GM04504 (cell line): Measurements from ENCODE around the gene LMTK2.

Experiments
- DNase-seq: peaks from one replicate; pipeline ENCODE4 v3.0.0-alpha.2; 2012; ENCODE audit warnings: low read depth

LMTK2 gene

DNA sequence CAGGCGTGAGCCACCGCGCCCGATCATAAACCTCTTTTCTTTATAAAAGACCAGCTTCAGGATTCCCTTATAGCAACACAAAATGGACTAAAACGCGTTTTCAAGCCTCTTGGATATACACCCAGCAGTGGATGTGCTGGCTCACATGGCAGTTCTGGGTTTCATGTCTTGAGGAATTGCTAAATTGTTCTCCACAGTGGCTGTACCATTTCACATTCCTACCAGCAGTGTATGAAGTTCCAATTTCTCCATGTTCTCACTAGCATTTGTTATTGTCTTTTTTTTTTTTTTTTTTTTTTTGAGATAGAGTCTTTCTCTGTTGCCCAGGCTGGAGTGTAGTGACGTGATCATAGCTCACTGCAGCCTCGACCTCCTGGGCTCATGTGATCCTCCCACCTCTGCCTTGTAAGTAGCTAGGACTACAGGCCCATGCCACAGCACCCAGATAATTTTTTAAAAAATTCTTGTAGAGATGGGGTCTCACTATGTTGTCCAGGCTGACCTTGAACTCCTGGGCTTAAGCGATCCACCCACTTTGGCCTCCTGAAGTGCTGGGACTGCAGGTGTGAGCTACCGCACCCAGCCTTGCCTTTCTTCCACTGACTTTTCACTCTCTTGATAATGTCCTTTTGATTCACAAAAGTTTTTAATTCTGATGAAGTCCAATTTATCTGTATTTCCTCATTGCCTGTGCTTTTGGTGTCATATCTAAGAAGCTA is 127.9 kb downstream of the LMTK2 start:
- no peak for DNase-seq

DNA sequence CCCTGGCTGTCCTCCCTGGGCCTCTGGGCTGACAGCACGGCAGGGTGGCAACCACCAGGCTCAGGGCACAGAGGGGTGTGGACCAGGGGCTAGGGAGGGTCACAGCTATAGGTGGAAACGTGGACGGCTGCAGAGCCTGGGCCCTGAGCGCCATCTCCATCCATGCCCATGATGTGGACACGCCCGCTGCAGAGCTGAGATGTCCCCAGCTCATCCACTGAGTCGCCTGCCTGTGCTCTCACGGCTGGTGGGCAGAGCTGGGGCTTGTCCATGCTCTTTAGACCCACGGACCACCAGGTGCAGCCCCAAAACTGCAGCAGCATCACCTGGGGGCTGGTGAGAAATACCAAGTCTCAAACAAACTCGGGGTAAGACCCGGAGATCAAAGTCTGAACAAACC is 129.2 kb downstream of the LMTK2 start:
- no peak for DNase-seq

DNA sequence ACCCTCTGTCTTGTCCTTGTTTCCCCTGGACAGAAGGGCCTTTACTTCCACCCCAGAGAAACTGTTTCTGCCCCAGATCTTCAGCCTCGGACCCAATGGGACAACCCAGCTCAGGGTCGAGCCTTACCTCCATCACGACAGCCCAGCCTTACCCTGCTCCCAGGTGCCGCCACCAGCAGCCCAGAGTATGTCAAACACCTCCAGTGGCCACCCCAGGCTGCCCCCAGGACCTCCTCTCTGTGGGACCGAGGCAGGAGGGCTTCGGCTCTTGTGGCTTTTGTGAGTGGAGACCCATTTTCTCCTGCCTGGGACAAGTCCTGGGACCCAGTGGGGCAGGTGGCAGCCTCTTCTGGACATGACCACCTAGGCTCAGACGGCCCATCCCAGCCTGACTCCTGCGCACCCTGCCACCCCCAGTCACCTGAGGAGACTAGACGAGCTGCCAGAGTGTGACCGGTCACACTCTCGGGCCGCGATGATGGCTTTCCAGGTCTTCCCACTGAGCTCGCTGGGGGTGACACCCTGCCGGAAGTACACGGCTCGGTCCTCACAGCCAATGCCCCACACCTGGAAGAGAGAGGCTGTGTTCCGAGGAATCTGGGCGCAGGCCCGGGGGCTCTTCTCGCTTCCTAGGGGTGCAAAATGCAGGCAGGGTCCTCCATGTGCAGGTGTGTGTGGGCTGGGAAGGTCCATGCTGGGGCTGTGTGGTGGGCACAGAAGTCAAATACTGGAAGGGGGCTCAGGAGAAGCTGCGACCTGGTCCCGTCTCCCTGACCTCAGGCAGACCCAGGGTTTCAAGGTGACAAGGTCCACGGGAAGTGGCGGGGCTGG is 129.9 kb downstream of the LMTK2 start:
- no peak for DNase-seq

DNA sequence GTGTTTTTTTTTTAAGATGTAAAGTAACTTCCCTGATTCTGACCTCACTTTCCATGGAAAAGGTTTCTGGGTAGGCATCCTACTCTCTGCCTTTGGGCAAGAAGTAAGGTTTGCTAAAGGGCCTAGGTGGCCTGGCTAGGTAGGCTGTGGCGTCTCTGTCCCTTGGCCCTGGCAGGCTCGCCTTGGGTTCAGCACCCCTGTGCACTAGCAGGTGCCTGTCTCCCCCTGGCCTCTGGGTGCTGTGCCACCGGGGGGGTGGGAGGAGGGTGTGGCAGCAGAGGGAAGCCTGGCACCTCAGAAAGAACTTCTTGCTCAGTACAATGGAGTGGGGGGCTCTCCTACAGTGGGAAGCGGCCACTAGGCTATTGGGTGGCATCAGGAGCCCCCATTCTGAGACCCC is 131.4 kb downstream of the LMTK2 start:
- no peak for DNase-seq

DNA sequence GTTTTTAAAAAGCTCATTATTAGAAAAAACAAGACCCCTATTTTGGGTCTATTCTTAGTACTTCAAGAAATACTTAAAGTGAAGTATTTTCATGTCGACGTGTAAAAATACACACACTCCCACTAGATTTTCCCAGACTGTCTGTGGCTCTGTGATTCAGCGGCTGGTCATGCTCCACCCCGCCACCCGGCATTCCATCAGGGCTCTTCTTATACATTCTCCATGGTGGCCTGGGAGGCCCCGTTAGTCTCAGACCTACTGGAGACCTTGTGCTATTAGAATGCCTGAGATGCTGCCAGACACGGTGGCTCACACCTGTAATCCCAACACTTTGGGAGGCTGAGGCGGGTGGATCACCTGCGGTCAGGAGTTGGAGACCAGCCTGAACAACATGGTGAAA is 132.3 kb downstream of the LMTK2 start:
- DNase-seq: no peak

DNA sequence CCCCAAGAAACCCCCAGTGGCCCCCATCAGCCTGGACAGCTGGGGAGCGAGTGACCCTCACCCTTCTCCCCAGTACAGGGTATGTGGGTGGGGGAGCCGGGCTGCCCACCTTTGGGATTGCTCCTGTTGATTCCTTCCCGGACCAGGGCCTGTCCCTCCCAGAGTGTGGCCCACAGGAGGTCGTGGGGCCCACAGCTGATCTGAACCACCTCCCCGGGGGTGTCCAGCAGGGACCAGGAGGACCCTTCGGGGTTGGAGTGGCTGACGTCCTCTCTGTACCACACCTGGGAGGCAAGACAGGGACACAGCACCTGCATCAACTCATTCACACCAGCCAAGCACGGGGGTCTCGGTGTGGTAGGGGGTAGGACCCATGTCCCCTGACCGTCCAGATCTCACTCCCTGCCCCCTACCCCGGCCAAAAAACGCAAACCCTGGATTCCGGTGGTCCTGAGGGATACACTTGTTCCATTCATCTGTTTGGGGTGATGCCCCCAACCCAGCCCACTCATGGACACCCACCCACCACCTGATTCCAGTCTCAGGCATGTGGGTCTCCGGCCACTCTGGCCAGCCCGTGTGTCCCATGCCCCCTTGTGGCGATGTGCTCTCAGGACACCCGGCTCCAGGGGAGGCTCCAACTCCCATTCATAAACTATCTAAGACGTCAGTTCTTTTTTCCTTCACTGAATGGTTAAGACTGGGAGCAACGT is 134.5 kb downstream of the LMTK2 start:
- no peak for DNase-seq

DNA sequence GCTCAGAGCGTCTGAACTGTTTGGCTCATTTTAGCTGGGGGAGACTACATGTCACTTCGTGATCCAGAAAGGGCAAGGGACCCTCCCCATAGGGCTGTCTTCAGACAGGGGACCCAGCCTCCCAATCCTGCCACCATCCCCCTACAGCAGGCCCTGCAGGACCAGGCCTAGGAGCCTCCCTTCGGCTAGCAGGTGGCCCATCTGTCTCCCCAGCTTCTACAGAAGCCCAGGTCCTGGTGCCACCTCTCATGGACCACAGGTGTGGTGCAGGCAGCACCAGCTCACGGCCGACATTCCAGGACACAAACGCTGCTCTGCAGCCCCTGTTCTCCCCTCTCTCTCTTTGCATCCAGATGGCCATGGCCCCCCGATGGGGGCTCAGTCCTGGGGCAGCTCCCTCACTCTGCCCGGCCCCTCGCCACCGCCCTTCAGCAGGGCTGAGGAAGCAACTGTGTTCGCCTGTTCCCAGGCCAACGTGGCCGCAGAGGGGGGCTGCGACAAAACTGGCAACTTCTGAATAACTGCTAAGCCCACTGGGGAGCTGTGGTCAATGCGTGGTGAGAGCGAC is 135.1 kb downstream of the LMTK2 start:
- DNase-seq: no peak

DNA sequence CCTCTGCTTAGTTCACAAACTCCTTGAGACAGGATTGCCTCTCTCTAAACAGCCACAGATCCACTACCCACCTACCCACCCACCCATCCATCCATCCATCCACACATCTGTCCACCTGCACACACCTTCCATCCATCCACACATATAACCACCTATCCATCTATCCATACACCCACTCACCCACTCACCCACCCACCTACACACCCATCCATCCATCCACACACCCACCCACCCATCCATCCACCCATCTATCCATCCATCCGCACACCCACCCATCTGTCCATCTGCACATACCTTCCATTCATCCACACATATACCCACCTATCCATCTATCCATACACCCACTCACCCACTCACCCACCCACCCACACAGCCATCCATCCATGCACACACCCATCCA is 135.7 kb downstream of the LMTK2 start:
- no peak for DNase-seq

DNA sequence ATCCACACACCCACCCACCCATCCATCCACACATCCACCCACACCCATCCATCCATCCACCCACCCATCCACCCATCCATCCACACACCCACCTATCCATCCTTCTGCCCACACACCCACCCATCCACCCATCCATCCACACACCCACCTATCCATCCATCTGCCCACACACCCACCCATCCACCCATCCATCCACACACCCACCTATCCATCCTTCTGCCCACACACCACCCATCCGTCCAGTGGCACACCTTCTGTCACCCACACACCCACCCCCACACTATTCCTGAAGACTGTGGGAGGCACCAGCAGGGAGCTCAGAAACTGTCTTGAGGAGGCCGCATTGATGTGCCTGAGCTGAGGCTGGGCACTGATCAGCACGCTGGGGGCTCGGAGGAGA is 136.3 kb downstream of the LMTK2 start:
- no peak for DNase-seq

DNA sequence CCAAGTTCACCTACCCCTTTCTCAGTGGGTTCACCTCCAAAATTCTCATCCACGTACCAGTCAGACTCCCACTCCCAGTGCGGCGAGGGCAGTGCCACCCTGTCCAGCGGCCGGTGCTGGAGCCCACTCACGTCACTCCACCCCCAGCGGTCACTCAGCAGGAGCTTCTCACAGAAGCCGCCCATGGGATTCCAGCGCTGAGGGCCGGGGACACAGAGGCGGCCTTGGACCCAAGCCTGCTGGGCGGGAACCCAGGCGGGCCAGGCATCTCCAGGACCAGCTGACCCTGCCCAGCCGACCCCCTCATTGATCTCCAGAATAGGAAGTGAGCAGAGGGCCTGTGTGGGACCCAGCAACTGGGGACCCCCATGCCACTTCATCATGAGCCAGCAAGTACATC is 138.2 kb downstream of the LMTK2 start:
- DNase-seq: no peak

DNA sequence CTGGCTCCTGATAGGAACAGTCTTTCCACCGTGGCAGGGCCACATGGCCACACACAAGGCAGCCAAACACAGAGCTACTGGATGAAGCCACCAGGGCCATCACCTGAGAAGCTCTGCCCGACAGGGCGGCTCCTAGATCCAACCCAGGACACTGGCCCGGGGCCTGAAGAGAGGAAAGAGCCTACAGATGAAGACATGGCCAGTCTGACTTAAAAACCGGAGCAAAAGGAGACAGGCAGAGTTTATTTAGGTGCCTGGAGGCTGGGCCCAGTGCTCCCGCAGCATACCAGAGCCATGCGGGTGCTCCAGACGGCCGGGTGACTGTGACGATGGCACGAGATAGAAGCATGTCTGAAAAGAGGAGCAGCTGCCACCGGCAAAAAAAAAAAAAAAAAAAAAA is 141.5 kb downstream of the LMTK2 start:
- DNase-seq: no peak

DNA sequence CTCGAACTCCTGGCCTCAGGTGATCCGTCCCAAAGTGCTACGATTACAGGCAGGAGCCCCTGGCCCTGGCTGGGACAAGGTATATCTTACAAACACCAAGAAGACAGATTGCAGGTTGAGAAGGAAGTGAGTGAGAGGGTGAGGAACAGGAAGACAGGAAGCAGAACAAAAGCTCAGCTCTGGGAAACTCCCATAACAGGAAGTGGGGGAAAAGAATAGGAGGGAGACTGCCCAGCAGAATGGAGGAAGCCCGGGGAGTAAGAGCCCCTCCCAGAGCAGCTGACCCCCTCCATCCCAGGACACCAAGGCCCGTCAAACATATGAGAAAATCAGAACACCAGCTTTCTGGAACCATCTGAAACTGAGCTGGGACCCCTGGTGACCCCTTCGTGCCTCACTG is 142.4 kb downstream of the LMTK2 start:
- no peak for DNase-seq

DNA sequence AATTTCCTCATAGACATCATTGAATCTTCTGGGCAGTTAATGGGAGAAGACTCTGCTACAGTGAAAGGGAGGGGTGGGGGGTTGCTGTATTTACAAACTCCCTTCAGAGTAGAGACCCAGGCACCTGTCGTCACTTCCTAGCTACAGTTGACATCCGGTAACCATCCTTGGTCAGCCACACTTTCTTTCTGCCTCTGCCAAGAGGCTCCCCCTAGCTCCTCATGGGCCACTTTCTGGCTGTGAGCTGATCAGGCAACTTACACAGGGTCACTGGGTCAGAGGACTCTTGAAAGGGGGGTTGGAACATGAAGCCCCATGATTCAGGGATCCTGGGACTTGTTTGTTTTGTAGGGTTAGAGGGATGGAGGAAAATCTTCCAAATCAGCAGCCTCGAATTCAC is 144.1 kb downstream of the LMTK2 start:
- no peak for DNase-seq

DNA sequence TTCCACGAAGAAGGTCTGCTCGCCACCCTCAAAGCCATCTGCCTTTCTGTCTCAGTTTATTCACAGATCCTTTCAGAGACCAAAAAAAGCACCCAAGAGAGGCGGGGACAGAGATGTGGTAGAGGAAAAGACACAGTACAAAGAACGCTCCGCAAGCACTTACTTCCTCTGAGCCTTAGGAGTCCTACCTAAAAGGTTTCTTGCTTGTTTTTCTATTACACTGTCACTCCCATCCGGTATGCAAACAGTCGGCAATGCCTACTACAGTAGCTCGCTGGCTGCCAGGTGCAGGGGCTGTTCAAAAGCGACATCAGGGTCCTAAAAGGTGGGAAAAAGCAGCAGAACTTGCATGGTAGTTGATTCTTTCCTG is 144.6 kb downstream of the LMTK2 start:
- DNase-seq: no peak

DNA sequence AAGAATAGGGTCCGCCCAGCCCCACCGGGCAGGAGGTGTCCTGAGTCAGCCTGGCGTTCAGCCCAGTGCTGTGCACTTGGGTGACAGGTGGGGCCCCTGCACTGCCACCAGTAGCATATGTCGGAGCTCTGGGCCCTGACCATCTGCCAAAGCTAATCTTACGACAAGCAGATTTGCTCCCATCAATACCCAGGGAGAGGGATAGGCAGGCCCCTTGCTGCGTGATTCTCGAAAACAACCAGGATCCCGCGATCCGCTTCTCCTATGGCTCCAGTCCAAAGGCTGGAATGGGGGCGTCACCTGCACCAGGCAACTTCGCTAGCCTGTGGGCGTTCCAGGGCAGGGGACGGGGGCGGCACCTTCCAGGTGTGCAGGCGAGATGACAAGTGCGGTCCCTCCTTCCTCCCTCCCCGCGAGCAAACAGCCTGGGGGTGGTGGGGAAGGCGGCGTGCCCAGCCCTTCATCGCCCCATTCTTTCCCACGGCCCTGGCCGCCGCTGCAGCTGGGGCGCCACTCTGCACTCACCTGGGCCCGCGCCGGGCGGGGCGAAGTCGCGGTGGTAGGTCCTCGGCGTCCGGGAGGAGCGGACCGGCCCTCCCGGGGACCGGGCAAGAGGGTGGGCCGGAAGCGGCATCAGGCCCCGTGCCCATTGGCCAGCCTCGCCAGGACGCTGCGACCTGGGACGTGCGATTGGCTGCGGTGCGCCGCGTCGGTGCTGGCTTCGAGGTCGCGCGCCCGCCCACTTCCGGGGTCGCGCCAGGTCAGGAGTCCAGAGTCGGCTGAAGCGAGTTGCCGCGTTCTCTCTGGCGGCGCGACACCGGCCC is 145.2 kb downstream of the LMTK2 start, which contains the start of gene TECPR1:
Gene TECPR1 (minus strand): TSS at position 632 of the 824 bp plus-strand sequence. CDS start 6,086 bp downstream, outside the sequence.
- peak; percentile 74 for DNase-seq

DNA sequence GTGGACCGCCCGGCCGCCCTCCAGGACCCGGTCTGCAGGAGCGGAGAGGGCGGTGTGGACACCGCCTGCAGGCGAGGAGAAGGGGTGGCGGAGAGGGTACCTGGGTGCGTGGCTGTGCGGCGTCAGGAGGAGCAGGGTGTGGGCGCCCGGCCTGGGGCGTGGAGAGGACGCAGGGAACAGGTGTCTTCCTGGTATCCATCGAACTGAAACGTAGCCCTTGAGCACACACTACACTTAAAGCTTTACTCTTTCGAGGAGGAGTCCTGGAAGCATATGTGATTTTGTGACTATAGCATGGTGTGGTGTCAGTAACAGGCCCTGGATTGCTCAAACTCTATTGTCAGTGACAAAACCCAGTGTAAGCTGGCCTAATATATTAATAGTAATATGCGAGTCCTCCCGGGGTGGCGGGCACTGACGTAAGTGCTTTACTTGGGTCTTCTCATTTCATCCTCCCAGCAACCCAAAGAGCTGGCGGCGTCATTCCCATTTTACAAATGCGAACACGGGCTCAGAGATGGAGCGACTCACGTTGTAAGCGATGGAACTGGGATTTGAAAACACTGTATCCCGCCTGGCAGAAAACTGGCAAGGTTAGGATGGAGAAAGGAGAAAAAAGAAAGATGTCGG is 145.9 kb downstream of the LMTK2 start:
- no peak for DNase-seq

DNA sequence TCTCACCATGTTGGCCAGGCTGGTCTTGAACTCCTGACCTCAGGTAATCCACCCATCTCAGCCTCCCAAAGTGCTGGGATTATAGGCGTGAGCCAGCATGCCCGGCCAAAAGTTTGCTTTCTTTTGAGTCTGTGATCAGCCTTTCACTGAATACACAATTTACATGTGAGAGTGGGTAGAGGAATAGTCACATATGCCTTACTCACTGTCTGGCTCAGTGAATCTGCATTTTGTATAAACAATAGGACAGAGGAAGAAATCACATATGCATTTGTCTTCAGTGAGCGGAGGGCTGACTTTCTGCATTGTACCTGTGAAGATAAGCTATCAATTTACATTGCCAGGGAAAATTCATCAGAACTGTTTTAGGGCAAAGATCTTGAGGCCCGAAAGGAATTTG is 147.9 kb downstream of the LMTK2 start:
- no peak for DNase-seq

DNA sequence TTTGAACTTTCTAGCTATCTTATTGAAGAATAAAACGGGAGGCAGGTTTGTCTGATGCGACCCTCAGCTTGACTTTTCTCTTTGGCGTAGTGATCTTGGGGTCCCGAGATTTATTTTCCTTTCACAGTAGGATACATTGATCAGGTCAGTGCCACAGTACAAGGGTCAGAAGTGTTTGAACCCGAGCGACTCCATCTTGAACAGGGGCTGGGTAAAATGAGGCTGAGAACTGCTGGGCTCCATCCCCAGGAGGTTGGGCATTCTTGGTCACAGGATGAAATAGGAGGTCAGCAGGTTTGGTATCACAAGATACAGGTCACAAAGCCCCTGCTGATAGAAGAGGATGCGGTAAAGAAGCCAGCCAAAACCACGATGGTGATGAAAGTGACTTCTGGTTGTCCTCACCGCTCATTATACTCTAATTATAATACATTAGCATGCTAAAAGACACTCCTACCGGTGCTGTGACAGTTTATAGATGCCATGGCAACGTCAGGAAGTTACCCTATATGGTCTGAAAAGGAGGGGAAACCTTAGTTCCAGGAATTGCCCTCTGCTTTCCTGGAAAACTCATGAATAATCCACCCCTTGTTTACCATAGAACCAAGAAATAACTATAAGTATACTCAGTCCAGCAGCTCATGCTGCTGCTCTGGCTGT is 148.4 kb downstream of the LMTK2 start:
- no peak for DNase-seq

DNA sequence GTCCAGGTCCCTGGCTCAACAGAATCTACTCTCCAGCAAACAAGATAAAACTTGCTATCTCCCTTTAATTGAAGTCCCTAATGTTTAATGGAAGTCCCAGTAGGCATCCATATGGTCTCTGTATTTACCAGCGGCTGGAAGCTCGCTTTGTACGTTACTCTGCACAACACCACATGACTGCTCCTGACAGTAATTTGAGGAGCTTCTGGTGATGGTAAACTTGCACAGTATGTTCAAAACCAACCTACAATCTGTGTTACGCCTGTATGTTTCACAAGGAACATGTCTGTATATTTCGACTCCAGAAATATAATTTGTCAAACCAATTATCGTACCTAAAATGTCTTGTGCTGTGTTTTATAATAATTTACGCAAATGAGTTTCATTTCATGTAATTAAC is 149.8 kb downstream of the LMTK2 start:
- no peak for DNase-seq

DNA sequence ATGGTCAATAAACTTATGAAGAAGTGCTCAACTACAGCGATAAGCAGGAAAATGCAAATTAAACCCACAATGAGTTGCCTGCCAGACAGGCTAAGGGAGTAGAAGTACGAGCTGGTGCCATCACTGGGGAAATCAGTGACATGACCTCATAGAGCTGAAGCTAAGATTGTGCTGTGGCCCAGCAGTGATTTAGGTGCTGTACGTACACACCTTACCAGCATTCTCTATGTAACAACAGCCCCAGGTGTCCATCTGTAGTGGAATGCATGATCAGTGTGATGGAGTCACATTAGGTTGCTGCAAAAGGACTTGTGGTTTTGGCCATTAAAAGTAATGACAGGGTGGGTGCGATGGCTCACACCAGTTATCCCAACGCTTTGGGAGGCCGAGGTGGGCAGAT is 151.0 kb downstream of the LMTK2 start:
- DNase-seq: no peak
